GM13976 (cell line): Measurements from ENCODE around the gene PI4K2A.

ENCODE experiments used
- DNase-seq: peaks from one replicate; pipeline ENCODE4 v3.0.0; 2012; ENCODE audit warnings: low spot score
- in situ Hi-C: fragments of 300-500 bp; cut with MboI; formaldehyde crosslinking; loops from one replicate; pipeline ENCODE4 v1.12.0; 2022; ENCODE audit warnings: low sequenced_read_pairs, mixed read lengths, inconsistent platforms; ENCODE audit not compliant: unreplicated experiment
- TF ChIP-seq, protein P1 (sequence below): IDR thresholded peaks from 2 replicates; pipeline ENCODE4 v1.5.1; 2012; ENCODE audit warnings: borderline replicate concordance, mild to moderate bottlenecking; ENCODE audit not compliant: insufficient read depth; ENCODE audit errors: extremely low read depth, missing control alignments, control extremely low read depth

Gene PI4K2A

DNA sequence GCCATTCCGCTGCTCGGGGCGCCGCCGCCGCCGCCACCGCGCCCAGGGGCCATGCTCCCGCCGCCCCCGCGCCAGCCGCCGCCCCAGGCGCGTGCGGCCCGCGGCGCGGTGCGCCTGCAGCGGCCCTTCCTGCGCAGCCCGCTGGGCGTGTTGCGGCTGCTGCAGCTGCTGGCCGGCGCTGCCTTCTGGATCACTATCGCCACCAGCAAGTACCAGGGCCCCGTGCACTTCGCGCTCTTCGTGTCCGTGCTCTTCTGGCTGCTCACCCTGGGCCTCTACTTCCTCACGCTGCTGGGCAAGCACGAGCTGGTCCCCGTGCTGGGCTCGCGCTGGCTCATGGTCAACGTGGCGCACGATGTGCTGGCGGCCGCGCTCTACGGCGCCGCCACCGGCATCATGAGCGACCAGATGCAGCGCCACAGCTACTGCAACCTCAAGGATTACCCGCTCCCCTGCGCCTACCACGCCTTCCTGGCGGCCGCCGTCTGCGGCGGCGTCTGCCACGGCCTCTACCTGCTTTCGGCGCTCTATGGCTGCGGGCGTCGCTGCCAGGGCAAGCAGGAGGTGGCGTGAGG is 73.4 kb downstream of the PI4K2A start:
- TF ChIP-seq, protein P1, sequence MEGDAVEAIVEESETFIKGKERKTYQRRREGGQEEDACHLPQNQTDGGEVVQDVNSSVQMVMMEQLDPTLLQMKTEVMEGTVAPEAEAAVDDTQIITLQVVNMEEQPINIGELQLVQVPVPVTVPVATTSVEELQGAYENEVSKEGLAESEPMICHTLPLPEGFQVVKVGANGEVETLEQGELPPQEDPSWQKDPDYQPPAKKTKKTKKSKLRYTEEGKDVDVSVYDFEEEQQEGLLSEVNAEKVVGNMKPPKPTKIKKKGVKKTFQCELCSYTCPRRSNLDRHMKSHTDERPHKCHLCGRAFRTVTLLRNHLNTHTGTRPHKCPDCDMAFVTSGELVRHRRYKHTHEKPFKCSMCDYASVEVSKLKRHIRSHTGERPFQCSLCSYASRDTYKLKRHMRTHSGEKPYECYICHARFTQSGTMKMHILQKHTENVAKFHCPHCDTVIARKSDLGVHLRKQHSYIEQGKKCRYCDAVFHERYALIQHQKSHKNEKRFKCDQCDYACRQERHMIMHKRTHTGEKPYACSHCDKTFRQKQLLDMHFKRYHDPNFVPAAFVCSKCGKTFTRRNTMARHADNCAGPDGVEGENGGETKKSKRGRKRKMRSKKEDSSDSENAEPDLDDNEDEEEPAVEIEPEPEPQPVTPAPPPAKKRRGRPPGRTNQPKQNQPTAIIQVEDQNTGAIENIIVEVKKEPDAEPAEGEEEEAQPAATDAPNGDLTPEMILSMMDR, result peak; percentile 40
- peak; percentile 87 for DNase-seq
- in situ Hi-C loops, result no loop called here

GRCh38 chr10:97714401-97715258 is 74.2 kb downstream of the PI4K2A start:
- in situ Hi-C loops, result no loop called here
- DNase-seq, result peak; percentile 75
- TF ChIP-seq, protein P1, result no peak

- DNase-seq, result no peak
- TF ChIP-seq, protein P1, result no peak
- in situ Hi-C loops, result no loop called here
Measured at GRCh38 chr10:97715259-97715874, 74.9 kb downstream of the PI4K2A start.

GRCh38 chr10:97717627-97718026 is 77.2 kb downstream of the PI4K2A start:
- DNase-seq, result no peak
- TF ChIP-seq, protein P1, result no peak
- in situ Hi-C loops, result no loop called here

DNA sequence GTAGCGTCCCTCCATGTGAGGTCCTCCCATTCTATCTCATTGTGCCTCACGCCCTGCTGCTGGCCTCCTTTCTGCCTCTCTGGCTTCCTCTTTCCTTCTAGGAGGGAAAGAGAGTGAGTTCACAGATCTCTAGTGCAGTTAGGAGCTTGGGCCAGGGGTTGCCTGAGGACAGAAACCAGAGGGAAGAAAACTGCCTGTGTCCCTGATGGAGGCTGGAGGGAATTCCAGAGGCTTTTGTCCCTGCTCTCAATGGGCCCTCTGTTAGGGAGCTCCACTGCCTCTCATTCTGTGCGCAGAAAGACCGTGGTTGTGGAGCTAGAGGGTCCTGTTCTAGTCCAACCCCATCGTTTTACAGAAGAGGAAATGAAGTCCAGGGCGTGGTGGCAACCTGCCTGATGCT is 77.7 kb downstream of the PI4K2A start:
- TF ChIP-seq, protein P1, result no peak
- DNase-seq, result no peak
- in situ Hi-C loops, result no loop called here

GRCh38 chr10:97718659-97719142 is 78.2 kb downstream of the PI4K2A start:
- in situ Hi-C loops, result no loop called here
- TF ChIP-seq, protein P1, result no peak
- DNase-seq, result no peak
